Ecto neural progenitor cell (in vitro differentiated cells): ENCODE results near the gene STAT5B.
A peak's percentile ranks its signal among the peaks of the same experiment; 100 is the strongest.

Experiments
- DNase-seq: peaks from one replicate; pipeline ENCODE4 v3.0.0-alpha.2; 2018; ENCODE audit warnings: low spot score

The STAT5B gene

GRCh38 chr17:42178817-42179216, 97.4 kb downstream of the STAT5B start:
- no peak for DNase-seq

- no peak for DNase-seq
Observed at GRCh38 chr17:42177684-42178083, 98.5 kb downstream of the STAT5B start.

GRCh38 chr17:42174126-42174783, 101.9 kb downstream of the STAT5B start:
- DNase-seq = no peak

- DNase-seq = no peak
Observed at GRCh38 chr17:42171831-42172230, 104.4 kb downstream of the STAT5B start.

- no peak for DNase-seq
Observed at GRCh38 chr17:42169351-42169750, 106.8 kb downstream of the STAT5B start.

- DNase-seq = no peak
Observed at GRCh38 chr17:42167807-42168206, 108.4 kb downstream of the STAT5B start.

- DNase-seq = no peak
Observed at GRCh38 chr17:42166196-42166763, 109.9 kb downstream of the STAT5B start.

GRCh38 chr17:42165751-42166150, 110.4 kb downstream of the STAT5B start:
- DNase-seq = no peak

GRCh38 chr17:42163696-42164407, 112.3 kb downstream of the STAT5B start:
- no peak for DNase-seq

GRCh38 chr17:42163113-42163512, 113.1 kb downstream of the STAT5B start:
- peak; percentile 74 for DNase-seq

- DNase-seq = no peak
Observed at GRCh38 chr17:42160531-42160910, 115.7 kb downstream of the STAT5B start.

- no peak for DNase-seq
Observed at GRCh38 chr17:42159796-42160530, 116.2 kb downstream of the STAT5B start.

- DNase-seq = peak; percentile 73
Observed at GRCh38 chr17:42155614-42156045, 120.6 kb downstream of the STAT5B start.

GRCh38 chr17:42153919-42154742, 122.1 kb downstream of the STAT5B start:
- no peak for DNase-seq
